Heart left ventricle (tissue), 13 donors: ENCODE data around the gene HIPK2.
A peak's percentile ranks its signal among the peaks of the same experiment; 100 is the strongest.

ENCODE experiments used
- POLR2A ChIP-seq, 2 donors: fragments of 450-650 bp; IDR thresholded peaks; one replicate each; pipeline ENCODE4 v1.6.1; 2017; ENCODE audit warnings: antibody characterized with exemption in 2 of 2, mild to moderate bottlenecking in 2 of 2, moderate library complexity in 2 of 2
- TF ChIP-seq, protein P1 (sequence below), 12 donors: fragments of 200-600 bp; sonication (generic) in 4 of 12; IDR thresholded peaks; one replicate each; pipeline versions ENCODE4 v1.5.0 to v1.8.0; 2018 to 2022; ENCODE audit warnings: antibody characterized with exemption in 12 of 12, mild to moderate bottlenecking in 5 of 12
- donor health status: ischemic (EF 13 %, LVEDD 7.1; RV severe dilation, severe dysfunction).
- donor health status: DM: no; HTN: yes; CAD: no.
- donor health status: DM: no; HTN: no; CAD: no.
- donor health status: ischemic (EF 25% LVEDD 6.9; RV normal size, moderate dysfunction).
- donor health status: ischemic (EF 25% LVEDD 5.7; RV mildly dilated, moderate dysfunction).
- donor health status: ischemic (EF 35%, LVEDD 5.7; RV mildly dilated, moderate dysfunction).
- donor health status: nonischemic (EF 11% LVEDD 7.7; RV severe dilation, severe dysfunction).
- donor health status: DM: yes; HTN: yes; CAD: no.
- donor health status: PGD.
- donor health status: ischemic (EF 29% LVEDD 5.4; RV normal size, mild dysfunction).
- donor health status: nonischemic (EF 23%, LVEDD 6.1; RV moderate dilation, normal function).

DNA sequence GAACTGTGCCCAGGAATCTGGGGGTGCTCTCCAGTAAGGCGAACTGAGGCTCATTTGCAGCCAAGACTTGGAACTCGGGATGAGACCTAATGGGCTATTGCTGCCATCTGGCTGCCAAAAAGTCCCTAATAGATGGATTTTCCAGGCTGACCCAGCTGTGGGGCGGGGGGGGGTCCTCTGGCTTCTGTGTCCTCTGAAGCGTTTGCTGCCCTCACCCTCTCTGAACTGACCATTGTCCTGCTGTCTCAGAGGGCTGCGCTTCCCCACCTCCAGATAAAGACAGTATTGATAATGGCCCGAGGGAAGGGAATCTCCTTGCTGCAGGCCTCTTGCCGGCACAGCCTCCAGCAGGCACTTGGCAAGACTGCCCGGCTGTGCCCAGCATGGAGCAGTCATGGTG lies 207.7 kb downstream of the HIPK2 start:
- TF ChIP-seq, protein P1, sequence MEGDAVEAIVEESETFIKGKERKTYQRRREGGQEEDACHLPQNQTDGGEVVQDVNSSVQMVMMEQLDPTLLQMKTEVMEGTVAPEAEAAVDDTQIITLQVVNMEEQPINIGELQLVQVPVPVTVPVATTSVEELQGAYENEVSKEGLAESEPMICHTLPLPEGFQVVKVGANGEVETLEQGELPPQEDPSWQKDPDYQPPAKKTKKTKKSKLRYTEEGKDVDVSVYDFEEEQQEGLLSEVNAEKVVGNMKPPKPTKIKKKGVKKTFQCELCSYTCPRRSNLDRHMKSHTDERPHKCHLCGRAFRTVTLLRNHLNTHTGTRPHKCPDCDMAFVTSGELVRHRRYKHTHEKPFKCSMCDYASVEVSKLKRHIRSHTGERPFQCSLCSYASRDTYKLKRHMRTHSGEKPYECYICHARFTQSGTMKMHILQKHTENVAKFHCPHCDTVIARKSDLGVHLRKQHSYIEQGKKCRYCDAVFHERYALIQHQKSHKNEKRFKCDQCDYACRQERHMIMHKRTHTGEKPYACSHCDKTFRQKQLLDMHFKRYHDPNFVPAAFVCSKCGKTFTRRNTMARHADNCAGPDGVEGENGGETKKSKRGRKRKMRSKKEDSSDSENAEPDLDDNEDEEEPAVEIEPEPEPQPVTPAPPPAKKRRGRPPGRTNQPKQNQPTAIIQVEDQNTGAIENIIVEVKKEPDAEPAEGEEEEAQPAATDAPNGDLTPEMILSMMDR (IDR thresholded peaks at IDR 0.05), result peak in 1 of 12 donors; percentile 14
- TF ChIP-seq POLR2A (IDR thresholded peaks at IDR 0.05), result no peak
